ENCODE data around the gene STAC3. TPM values are rescaled to one million over a fixed set of nuclear protein-coding genes. Genes with fewer than 3 reads are reported as not detected.

Gene STAC3
- total and polyA plus RNA-seq, 2 of the 8 experiments (the other 6 are each of a cell fraction or from before 2014, with no cell fraction given), result 0.70 to 1.3 TPM

- H3K14ac ChIP-seq (ENCODE audit: insufficient read length), result no peak overlapping the region
- no peak overlapping the region for H2BK120ac ChIP-seq (replicated peaks; ENCODE audit: low read depth, low read length)
- no peak for FAIRE-seq
- peaks cover 25 to 75% (median 60%) of the 10 kb centered on the region in 4 experiments for H3K36me3 ChIP-seq (ENCODE audit: control insufficient read depth in 2 of 4, insufficient read depth in 4 of 4, low read length in 3 of 4)
- H3K56ac ChIP-seq (replicated peaks; ENCODE audit: insufficient read length, low read depth, low read length), result no peak overlapping the region
- ChIA-PET POLR2A (ENCODE audit: partially characterized antibody) (interaction anchor here (0.8 to 7.0 kb wide), 13 partner anchors 12 to 108 kb away, joined by 3 to 53 read pairs (median 4); partner anchors contain the start of gene SHMT2), CTCF (ENCODE audit: partially characterized antibody) (interaction anchor here (0.7 to 3.4 kb wide), 13 partner anchors 7 to 110 kb away, joined by 3 to 13 read pairs (median 3); no protein-coding TSS in a partner anchor)
- no peaks in the 10 kb centered on the region for H3K4me1 ChIP-seq (replicated peaks in 1 of 4; ENCODE audit: control insufficient read depth in 3 of 4, insufficient read depth in 4 of 4, low read length in 3 of 4)
- no peaks in the 10 kb centered on the region for H3K27me3 ChIP-seq (replicated peaks in 1 of 4; ENCODE audit: control insufficient read depth in 3 of 4, extremely low read depth in 1 of 4, insufficient read depth in 3 of 4, low read length in 3 of 4)
- H3K4me3 ChIP-seq (ENCODE audit: extremely low read depth in 1 of 4, insufficient read depth in 2 of 4, low read depth in 3 of 4, low read length in 4 of 4), result no peak overlapping the region
- H2BK12ac ChIP-seq (ENCODE audit: low read depth, low read length), result no peak overlapping the region
- no peak overlapping the region for H3K18ac ChIP-seq (ENCODE audit: extremely low read depth, low read length)
- H2AFZ ChIP-seq (ENCODE audit: low read length), result no peak overlapping the region
- H4K20me1 ChIP-seq (replicated peaks in 1 of 2; ENCODE audit: control insufficient read depth in 1 of 2, insufficient read depth in 2 of 2, low read length in 2 of 2), result peaks cover 12 to 16% of the 10 kb centered on the region in 2 experiments
- DNase-seq (ENCODE audit: low read depth in 1 of 2, low spot score in 2 of 2), result no peak
- H4K5ac ChIP-seq (ENCODE audit: insufficient read length, low read depth, low read length), result no peak overlapping the region
- no peak overlapping the region for H3K4ac ChIP-seq (replicated peaks; ENCODE audit: insufficient read length, low read depth, low read length)
- H3K79me1 ChIP-seq (ENCODE audit: low read depth, low read length), result no peaks in the 10 kb centered on the region
- no peak overlapping the region for H2BK20ac ChIP-seq (ENCODE audit: low read length)
- no peak overlapping the region for H3K4me2 ChIP-seq (ENCODE audit: insufficient read depth in 1 of 2, low read depth in 2 of 2, low read length in 2 of 2)
- no peak overlapping the region for H3K23ac ChIP-seq (ENCODE audit: insufficient read length)
- H3K9me3 ChIP-seq (ENCODE audit: insufficient read depth in 2 of 2, low read depth in 1 of 2, low read length in 1 of 2), result no peaks in the 10 kb centered on the region
- H4K91ac ChIP-seq (replicated peaks; ENCODE audit: insufficient read length, low read length), result no peak overlapping the region
- H3K9ac ChIP-seq (replicated peaks in 1 of 4; ENCODE audit: extremely low read depth in 1 of 4, low read depth in 3 of 4, low read length in 3 of 4), result no peak overlapping the region
- H4K8ac ChIP-seq (ENCODE audit: extremely low read depth, insufficient read depth, low read length), result no peak overlapping the region
- H2BK5ac ChIP-seq (ENCODE audit: low read depth, low read length), result no peak overlapping the region
- no peak overlapping the region for H2BK15ac ChIP-seq (ENCODE audit: low read length)
- WGBS, 2 experiments (ENCODE audit: extremely low coverage in 1 of 2, insufficient coverage in 1 of 2, insufficient read length in 1 of 2, insufficient replicate concordance in 2 of 2, low coverage in 1 of 2, low lambda C conversion rate in 2 of 2, missing lambda C conversion rate in 1 of 2), result 94% methylated on average over 27 of the region's 29 CpGs; no CpG with 5 or more reads in 1 of the 2 experiments
- H2AK5ac ChIP-seq (ENCODE audit: low read depth, low read length), result no peak overlapping the region
- H3K23me2 ChIP-seq (ENCODE audit: low read depth, low read length), result no peaks in the 10 kb centered on the region
- H3K27ac ChIP-seq (ENCODE audit: low read depth, low read length), result no peak overlapping the region
- no peaks in the 10 kb centered on the region for H3K79me2 ChIP-seq (ENCODE audit: control insufficient read depth in 1 of 2, insufficient read depth in 2 of 2, low read length in 2 of 2)
- no peak for TF ChIP-seq HDAC6 (IDR thresholded peaks at IDR 0.05; ENCODE audit: low read depth, low read length)
- no peak for TF ChIP-seq FOSL1 (IDR thresholded peaks at IDR 0.05; ENCODE audit: insufficient read depth, low read depth, low read length)
- TF ChIP-seq ATF2 (IDR thresholded peaks at IDR 0.05; ENCODE audit: low read length), result no peak
- TF ChIP-seq EGR1 (IDR thresholded peaks at IDR 0.05; ENCODE audit: borderline replicate concordance, low read depth, low read length), result no peak
- TF ChIP-seq POU5F1 (IDR thresholded peaks at IDR 0.05; ENCODE audit: low read depth, low read length), result no peak
- no peak for TF ChIP-seq SUZ12 (IDR thresholded peaks at IDR 0.05; ENCODE audit: low read length)
- no peak for TF ChIP-seq ZNF274 (IDR thresholded peaks at IDR 0.05; ENCODE audit: borderline replicate concordance, extremely low read depth, low read length)
- TF ChIP-seq E2F6 (IDR thresholded peaks at IDR 0.05), result no peak
- TF ChIP-seq TCF12 (IDR thresholded peaks at IDR 0.05; ENCODE audit: low read depth, low read length), result no peak
Observed at GRCh38 chr12:57207731-57208630, 43.0 kb downstream of the STAC3 start.
